ENCODE results near the gene AGMO.

GRCh38 chr7:15470825-15471668, 90.8 kb downstream of the AGMO start:
- TF ChIP-seq CTCF (IDR thresholded peaks at IDR 0.05; ENCODE audit: low read depth, low read length) (no peak), EZH2phosphoT487 (IDR thresholded peaks at IDR 0.05; ENCODE audit: low read depth) (no peak)

All from OCI-LY3 (cell line).